Stimulated activated naive CD4-positive, alpha-beta T cell (primary cell): Measurements from ENCODE around the gene ARL3.

Source experiments
- DNase-seq, 6 experiments: peaks; one replicate each; lab custom pipeline; 2025; lab: John Stamatoyannopoulos, UW

Gene ARL3

GRCh38 chr10:102635377-102635776, 78.8 kb downstream of the ARL3 start:
- DNase-seq, result peak in 4 of 6 experiments; percentile 12 to 45 (median 24)

GRCh38 chr10:102634686-102635085, 79.5 kb downstream of the ARL3 start:
- no peak for DNase-seq

GRCh38 chr10:102633848-102634247, 80.3 kb downstream of the ARL3 start:
- DNase-seq, result no peak

- no peak for DNase-seq
Measured at GRCh38 chr10:102633287-102633686, 80.9 kb downstream of the ARL3 start.

GRCh38 chr10:102632394-102633111, 81.6 kb downstream of the ARL3 start:
- no peak for DNase-seq

- DNase-seq, result no peak
Measured at GRCh38 chr10:102631525-102632393, 82.4 kb downstream of the ARL3 start.

- DNase-seq, result no peak
Measured at GRCh38 chr10:102630663-102631062, 83.5 kb downstream of the ARL3 start.

GRCh38 chr10:102629661-102630614, 84.3 kb downstream of the ARL3 start:
- no peak for DNase-seq

GRCh38 chr10:102628451-102628911, 85.7 kb downstream of the ARL3 start:
- no peak for DNase-seq

- no peak for DNase-seq
Measured at GRCh38 chr10:102627736-102628293, 86.4 kb downstream of the ARL3 start.

- DNase-seq, result no peak
Measured at GRCh38 chr10:102627291-102627735, 86.9 kb downstream of the ARL3 start.

- DNase-seq, result no peak
Measured at GRCh38 chr10:102626026-102626685, 88.0 kb downstream of the ARL3 start.

- DNase-seq, result no peak
Measured at GRCh38 chr10:102624751-102625645, 89.2 kb downstream of the ARL3 start.

GRCh38 chr10:102624094-102624493, 90.1 kb downstream of the ARL3 start:
- no peak for DNase-seq
